SJCRH30 (cell line): Measurements from ENCODE around the gene GALC. TPM values are rescaled to one million over a fixed set of nuclear protein-coding genes. Genes with fewer than 3 reads are reported as not detected.
A peak's percentile ranks its signal among the peaks of the same experiment; 100 is the strongest.

ENCODE experiments used
- DNase-seq, 2 experiments: peaks; one replicate each; pipeline ENCODE4 v3.0.0-alpha.2; 2015 to 2020
- H3K27ac ChIP-seq: fragments of 250-450 bp; sonication (Bioruptor Pico); 2 replicates; pipeline ENCODE4 v1.5.1; 2020; ENCODE audit warnings: mild to moderate bottlenecking, moderate library complexity
- H3K27me3 ChIP-seq: fragments of 250-450 bp; sonication (Bioruptor Pico); 2 replicates; pipeline ENCODE4 v1.5.1; 2020; ENCODE audit warnings: mild to moderate bottlenecking, moderate library complexity
- H3K36me3 ChIP-seq: fragments of 250-450 bp; sonication (Bioruptor Pico); 2 replicates; pipeline ENCODE4 v1.5.1; 2020; ENCODE audit warnings: mild to moderate bottlenecking, moderate library complexity
- H3K4me1 ChIP-seq: fragments of 250-450 bp; sonication (Bioruptor Pico); 2 replicates; pipeline ENCODE4 v1.5.1; 2020; ENCODE audit warnings: mild to moderate bottlenecking, moderate library complexity
- H3K4me3 ChIP-seq: fragments of 250-450 bp; sonication (Bioruptor Pico); 2 replicates; pipeline ENCODE4 v1.5.1; 2020; ENCODE audit warnings: mild to moderate bottlenecking, moderate library complexity
- H3K9me3 ChIP-seq: fragments of 250-450 bp; sonication (Bioruptor Pico); replicated peaks from 2 replicates; pipeline ENCODE4 v1.5.1; 2020; ENCODE audit warnings: mild to moderate bottlenecking, moderate library complexity
- total RNA-seq: library from RNA; depleted of rRNA; stranded (reverse); fragments of >200 nt; shearing (Covaris generic); gene quantifications from 2 replicates; pipeline ENCODE4 v1.2.3, GENCODE V29; 2014

GALC gene
- total RNA-seq, 1 experiment from 2014 or later: 1.8 TPM

DNA sequence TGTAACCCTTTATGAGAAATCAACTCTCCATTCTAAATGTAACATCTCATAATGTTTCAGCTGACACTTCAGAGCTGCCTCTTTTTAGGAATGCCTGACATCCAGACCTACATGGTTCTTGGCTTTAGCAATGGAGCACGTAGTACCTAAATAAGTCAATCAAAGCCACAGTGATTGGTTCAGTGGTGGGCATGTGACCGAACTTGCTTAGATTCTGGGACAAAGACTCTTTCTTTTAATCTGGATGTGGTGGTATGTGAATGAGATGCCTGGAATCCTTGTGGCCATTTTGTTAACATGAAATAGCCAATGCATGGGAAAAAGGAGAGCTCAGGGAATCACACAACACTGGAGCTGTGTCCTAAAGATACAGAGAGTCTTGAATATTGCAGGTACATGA is 23.8 kb upstream of the GALC start:
- Histone ChIP-seq H3K36me3 (no peaks in the 10 kb centered on the region), H3K9me3 (no peaks in the 10 kb centered on the region), H3K4me3 (no peak overlapping the region), H3K4me1 (no peaks in the 10 kb centered on the region), H3K27me3 (no peaks in the 10 kb centered on the region), H3K27ac (no peak overlapping the region)
- no peak for DNase-seq

DNA sequence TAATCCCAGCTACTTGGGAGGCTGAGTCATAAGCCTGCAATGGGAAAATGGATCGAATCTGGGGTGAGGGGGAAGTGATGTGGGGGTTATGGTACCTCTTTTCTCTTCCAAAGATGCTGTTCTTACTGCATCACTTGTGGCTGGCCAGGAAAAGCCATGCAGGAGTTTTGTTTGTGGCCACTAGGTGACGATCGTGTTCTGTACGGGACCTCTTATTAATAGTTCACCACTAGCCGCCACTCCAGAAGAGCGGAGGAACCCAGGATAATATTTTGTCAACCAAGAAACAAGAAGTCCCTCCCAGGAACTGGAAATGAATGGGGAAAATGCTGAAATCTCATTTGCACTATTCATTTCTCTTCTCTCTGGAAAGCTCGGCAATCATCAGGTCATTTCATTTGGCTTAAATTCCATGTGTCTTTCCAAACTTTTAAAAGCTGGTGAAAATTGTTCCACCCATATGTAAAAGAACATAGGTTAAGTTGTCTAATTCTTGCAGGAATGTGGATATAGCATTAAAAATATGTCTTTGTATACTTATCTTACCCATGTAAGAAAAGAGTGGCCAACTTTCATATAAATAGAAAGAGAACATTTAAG is 20.9 kb upstream of the GALC start:
- Histone ChIP-seq H3K27me3 (no peaks in the 10 kb centered on the region), H3K9me3 (no peaks in the 10 kb centered on the region), H3K36me3 (no peaks in the 10 kb centered on the region), H3K4me3 (no peak overlapping the region), H3K27ac (no peak overlapping the region), H3K4me1 (peaks cover 8% of the 10 kb centered on the region; the same call in 1 of the 2 replicates)
- peak in 1 of 2 experiments; percentile 37 for DNase-seq

DNA sequence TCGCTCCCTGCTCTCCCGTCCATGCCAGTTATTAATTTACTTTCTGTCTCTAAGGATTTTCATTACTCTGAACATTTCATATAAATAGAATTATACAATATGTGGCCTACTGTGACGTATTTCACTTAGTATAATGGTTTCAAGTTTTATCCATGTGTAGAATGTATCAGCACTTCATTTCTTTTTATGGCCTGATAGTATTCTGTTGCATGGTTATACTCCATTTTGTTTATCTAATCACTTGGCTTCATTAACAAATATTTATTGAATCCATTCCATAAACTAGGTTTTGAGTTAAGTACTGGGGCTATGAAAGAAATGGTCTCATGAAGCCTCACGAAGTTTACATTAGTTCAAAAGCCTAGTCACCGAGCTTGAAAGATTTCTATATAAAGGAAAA is 19.5 kb upstream of the GALC start:
- peaks cover 8% of the 10 kb centered on the region; the same call in 1 of the 2 replicates for H3K4me1 ChIP-seq
- H3K9me3 ChIP-seq: no peaks in the 10 kb centered on the region
- no peaks in the 10 kb centered on the region for H3K36me3 ChIP-seq
- H3K4me3 ChIP-seq: no peak overlapping the region
- H3K27me3 ChIP-seq: no peaks in the 10 kb centered on the region
- DNase-seq: no peak
- no peak overlapping the region for H3K27ac ChIP-seq

DNA sequence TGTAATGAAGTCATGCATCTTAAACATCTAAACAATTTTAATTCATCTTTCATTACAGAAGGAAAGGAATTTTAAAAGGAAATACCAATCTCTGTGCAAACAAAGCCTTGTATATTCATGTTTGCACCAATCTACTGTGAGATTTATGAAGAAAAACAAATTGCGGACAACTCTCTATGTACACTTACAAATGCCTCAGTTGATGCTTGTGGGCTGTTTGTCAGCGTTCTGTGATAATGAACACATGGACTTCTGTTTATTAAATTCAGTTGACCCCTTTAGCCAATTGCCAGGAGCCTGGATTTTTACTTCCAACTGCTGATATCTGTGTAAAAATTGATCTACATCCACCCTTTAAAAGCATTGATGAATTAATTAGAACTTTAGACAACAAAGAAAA is 17.3 kb upstream of the GALC start:
- no peak overlapping the region for H3K27ac ChIP-seq
- DNase-seq: no peak
- H3K9me3 ChIP-seq: no peaks in the 10 kb centered on the region
- no peaks in the 10 kb centered on the region for H3K27me3 ChIP-seq
- no peak overlapping the region for H3K4me3 ChIP-seq
- no peaks in the 10 kb centered on the region for H3K36me3 ChIP-seq
- peaks cover 8% of the 10 kb centered on the region; the same call in 1 of the 2 replicates for H3K4me1 ChIP-seq

GRCh38 chr14:88009486-88009885 is 16.5 kb upstream of the GALC start:
- H3K36me3 ChIP-seq: no peaks in the 10 kb centered on the region
- no peak overlapping the region for H3K4me3 ChIP-seq
- no peaks in the 10 kb centered on the region for H3K27me3 ChIP-seq
- H3K9me3 ChIP-seq: no peaks in the 10 kb centered on the region
- no peak for DNase-seq
- no peak overlapping the region for H3K27ac ChIP-seq
- peaks cover 8% of the 10 kb centered on the region; the same call in 1 of the 2 replicates for H3K4me1 ChIP-seq

DNA sequence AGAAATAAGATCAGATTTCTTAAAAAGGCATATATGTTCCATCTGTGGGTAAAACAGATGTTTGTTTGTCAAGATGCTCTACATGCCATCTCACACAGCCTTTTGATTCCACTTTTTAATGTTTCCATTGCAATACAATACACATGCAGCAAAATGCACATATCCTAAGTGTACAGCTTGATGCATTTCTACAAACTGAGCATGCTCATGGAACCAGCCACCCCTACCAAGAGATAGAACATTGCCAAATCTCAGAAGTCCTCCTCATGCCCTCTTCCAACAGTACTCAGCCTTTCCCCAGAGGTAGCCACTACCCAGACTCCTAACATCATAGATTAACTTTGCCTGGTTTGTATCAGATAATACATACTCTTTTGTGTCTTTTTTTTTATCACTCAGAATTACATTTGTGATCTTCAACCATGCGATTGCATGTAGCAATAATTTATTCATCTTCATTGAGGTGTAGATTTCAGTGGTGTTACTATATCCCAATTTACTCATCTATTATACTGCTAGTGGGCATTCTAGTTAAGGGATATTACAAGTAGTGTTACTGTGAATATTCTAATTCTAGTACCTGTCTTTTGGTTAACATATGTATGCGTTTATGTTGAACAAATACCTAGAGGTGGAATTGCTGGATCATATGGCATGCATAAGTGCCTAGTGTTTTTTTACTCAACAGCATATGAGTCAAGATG is 15.2 kb upstream of the GALC start:
- no peak for DNase-seq
- H3K4me1 ChIP-seq: peaks cover 8% of the 10 kb centered on the region; the same call in 1 of the 2 replicates
- H3K27me3 ChIP-seq: no peaks in the 10 kb centered on the region
- H3K9me3 ChIP-seq: no peaks in the 10 kb centered on the region
- H3K4me3 ChIP-seq: no peak overlapping the region
- no peaks in the 10 kb centered on the region for H3K36me3 ChIP-seq
- H3K27ac ChIP-seq: no peak overlapping the region

- H3K9me3 ChIP-seq: no peaks in the 10 kb centered on the region
- H3K27me3 ChIP-seq: no peaks in the 10 kb centered on the region
- peaks cover 8% of the 10 kb centered on the region; the same call in 1 of the 2 replicates for H3K4me1 ChIP-seq
- DNase-seq: no peak
- no peak overlapping the region for H3K4me3 ChIP-seq
- no peak overlapping the region for H3K27ac ChIP-seq
- no peaks in the 10 kb centered on the region for H3K36me3 ChIP-seq
These were observed 14.6 kb upstream of the GALC start for GRCh38 chr14:88007608-88008007.

- no peak overlapping the region for H3K4me3 ChIP-seq
- H3K4me1 ChIP-seq: peaks cover 8% of the 10 kb centered on the region; the same call in 1 of the 2 replicates
- no peak for DNase-seq
- H3K36me3 ChIP-seq: no peaks in the 10 kb centered on the region
- H3K9me3 ChIP-seq: no peaks in the 10 kb centered on the region
- no peak overlapping the region for H3K27ac ChIP-seq
- no peaks in the 10 kb centered on the region for H3K27me3 ChIP-seq
These were observed 13.2 kb upstream of the GALC start for GRCh38 chr14:88005978-88006851.

- no peaks in the 10 kb centered on the region for H3K4me1 ChIP-seq
- H3K27me3 ChIP-seq: no peaks in the 10 kb centered on the region
- no peak within 1 kb of the TSS for H3K27ac ChIP-seq
- no peak for DNase-seq
- H3K36me3 ChIP-seq: no peaks in the 10 kb centered on the region
- H3K4me3 ChIP-seq: no peak within 1 kb of the TSS
- H3K9me3 ChIP-seq: no peaks in the 10 kb centered on the region
These were observed 12.1 kb upstream of the GALC start, which contains the start of gene GPR65 for GRCh38 chr14:88005050-88005481. Gene GPR65 (plus strand): TSS chr14:88005135. CDS start chr14:88010848, 5,713 bp downstream.

GRCh38 chr14:88004506-88005036 is 11.6 kb upstream of the GALC start:
- Histone ChIP-seq H3K27ac (no peak overlapping the region), H3K27me3 (no peaks in the 10 kb centered on the region), H3K4me1 (no peaks in the 10 kb centered on the region), H3K9me3 (no peaks in the 10 kb centered on the region), H3K4me3 (no peak overlapping the region), H3K36me3 (no peaks in the 10 kb centered on the region)
- no peak for DNase-seq

DNA sequence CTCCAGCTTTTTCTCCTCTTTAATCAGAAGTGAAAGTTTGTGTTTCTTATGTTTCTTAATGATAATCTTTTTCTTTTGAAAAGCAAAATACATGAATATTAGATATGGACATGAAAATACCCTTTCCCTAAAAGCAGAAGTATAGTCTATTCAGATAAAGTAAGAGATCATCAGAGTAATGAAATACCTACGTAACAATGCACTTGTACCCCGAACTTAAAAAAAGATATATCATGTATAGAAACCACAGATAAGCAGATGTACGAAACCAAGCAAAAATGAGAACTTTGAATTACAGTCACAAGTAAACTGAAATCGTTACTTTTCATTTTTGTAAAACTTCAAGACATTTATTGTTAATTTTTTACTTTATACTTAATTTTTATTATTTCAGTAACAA is 10.4 kb upstream of the GALC start:
- no peaks in the 10 kb centered on the region for H3K27me3 ChIP-seq
- no peak for DNase-seq
- no peak overlapping the region for H3K4me3 ChIP-seq
- no peak overlapping the region for H3K27ac ChIP-seq
- H3K9me3 ChIP-seq: no peaks in the 10 kb centered on the region
- no peaks in the 10 kb centered on the region for H3K36me3 ChIP-seq
- no peaks in the 10 kb centered on the region for H3K4me1 ChIP-seq

DNA sequence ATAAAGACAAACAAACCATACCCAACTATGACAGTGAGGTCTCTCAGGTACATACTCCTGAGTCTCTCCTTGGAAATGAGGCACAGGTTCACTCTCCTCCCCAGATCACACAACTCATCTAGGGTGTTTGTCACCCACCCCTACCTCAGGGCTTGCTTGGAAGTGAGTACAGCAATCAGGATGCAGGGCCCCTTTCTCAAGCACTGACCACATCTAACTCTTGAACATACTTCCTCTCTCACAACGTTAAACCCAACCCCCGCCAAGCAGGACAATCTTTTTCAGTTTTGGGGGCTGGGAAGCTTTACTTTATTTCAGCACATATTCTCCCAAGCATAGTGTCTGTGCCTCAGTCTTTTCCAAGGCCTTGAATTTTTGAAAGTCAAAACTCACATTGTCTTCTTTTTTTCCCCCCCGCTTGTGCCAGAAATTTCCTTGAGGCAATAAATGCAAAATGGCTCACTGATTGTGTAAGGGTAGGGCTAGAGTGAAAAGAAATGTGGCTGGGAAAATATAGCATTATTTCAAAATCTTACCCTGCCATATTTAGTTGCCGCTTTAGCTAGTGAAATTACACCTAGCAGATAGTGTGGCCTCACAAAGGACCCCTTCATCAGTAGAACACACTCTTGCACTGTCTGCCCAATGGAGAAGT is 9.6 kb upstream of the GALC start:
- Histone ChIP-seq H3K27ac (no peak overlapping the region), H3K27me3 (no peaks in the 10 kb centered on the region), H3K4me3 (no peak overlapping the region), H3K9me3 (no peaks in the 10 kb centered on the region), H3K36me3 (no peaks in the 10 kb centered on the region), H3K4me1 (no peaks in the 10 kb centered on the region)
- no peak for DNase-seq

GRCh38 chr14:87999277-87999676 is 6.3 kb upstream of the GALC start:
- H3K4me1 ChIP-seq: peaks cover 24% of the 10 kb centered on the region
- no peak overlapping the region for H3K4me3 ChIP-seq
- DNase-seq: no peak
- no peak overlapping the region for H3K27ac ChIP-seq
- H3K27me3 ChIP-seq: no peaks in the 10 kb centered on the region
- no peaks in the 10 kb centered on the region for H3K36me3 ChIP-seq
- H3K9me3 ChIP-seq: no peaks in the 10 kb centered on the region

- no peak overlapping the region for H3K27ac ChIP-seq
- no peak overlapping the region for H3K4me3 ChIP-seq
- H3K27me3 ChIP-seq: no peaks in the 10 kb centered on the region
- no peaks in the 10 kb centered on the region for H3K9me3 ChIP-seq
- peaks cover 32% of the 10 kb centered on the region for H3K4me1 ChIP-seq
- DNase-seq: no peak
- H3K36me3 ChIP-seq: no peaks in the 10 kb centered on the region
These were observed 5.5 kb upstream of the GALC start for GRCh38 chr14:87998482-87998881.
